HG02840 (cell line): ENCODE measurements around the gene EHMT1.
"Not testable (repeated sequence)": the region's sequence is repeated elsewhere in the genome, so short reads cannot be mapped to it uniquely, and the experiment has no call there.

Experiments used
- ATAC-seq: cut with Tn5 transposase; IDR thresholded peaks from one replicate; pipeline ENCODE4 v1.9.1; 2021; ENCODE audit warnings: mild to moderate bottlenecking, moderate library complexity, moderate number of reproducible peaks; ENCODE audit not compliant: unreplicated experiment, low FRiP score

EHMT1 gene

GRCh38 chr9:137876781-137877386, 258.1 kb downstream of the EHMT1 start:
- no peak for ATAC-seq

- ATAC-seq: not testable (repeated sequence)
Measured at GRCh38 chr9:137877506-137878122, 258.8 kb downstream of the EHMT1 start, which contains the start of gene CACNA1B. Gene CACNA1B (plus strand): TSS chr9:137877782. CDS start chr9:137877934, 152 bp downstream.

- ATAC-seq: no peak
Measured at GRCh38 chr9:137878146-137878941, 259.5 kb downstream of the EHMT1 start.

GRCh38 chr9:137879052-137879451, 260.2 kb downstream of the EHMT1 start:
- ATAC-seq: no peak

- no peak for ATAC-seq
Measured at GRCh38 chr9:137879566-137880150, 260.9 kb downstream of the EHMT1 start.

- no peak for ATAC-seq
Measured at GRCh38 chr9:137880160-137880975, 261.6 kb downstream of the EHMT1 start.

- no peak for ATAC-seq
Measured at GRCh38 chr9:137880976-137881530, 262.2 kb downstream of the EHMT1 start.

- ATAC-seq: no peak
Measured at GRCh38 chr9:137881591-137882505, 263.0 kb downstream of the EHMT1 start.

GRCh38 chr9:137882506-137882821, 263.7 kb downstream of the EHMT1 start:
- no peak for ATAC-seq

GRCh38 chr9:137883977-137884376, 265.2 kb downstream of the EHMT1 start:
- ATAC-seq: not testable (repeated sequence)

GRCh38 chr9:137884547-137884946, 265.7 kb downstream of the EHMT1 start:
- ATAC-seq: not testable (repeated sequence)

- ATAC-seq: not testable (repeated sequence)
Measured at GRCh38 chr9:137885121-137885520, 266.3 kb downstream of the EHMT1 start.
